A673 (cell line): ENCODE data around the gene NFS1. TPM values are rescaled to one million over a fixed set of nuclear protein-coding genes. Genes with fewer than 3 reads are reported as not detected.
A peak's percentile ranks its signal among the peaks of the same experiment; 100 is the strongest.

Experiments used
- BruUV-seq: library from RNA; stranded (reverse); fragments of 400-500 nt; replicated peaks from 2 replicates; lab custom pipeline; 2021; lab: Mats Ljungman, UMichigan
- CTCF ChIA-PET: fragments of 300-600 bp; sonication (Branson Sonifier 250); formaldehyde crosslinking; loops from one replicate; lab custom pipeline; 2022; ENCODE audit warnings: antibody characterized with exemption; lab: Charles Lee
- POLR2A ChIA-PET: fragments of 300-600 bp; sonication (Branson Sonifier 250); formaldehyde crosslinking; loops from one replicate; lab custom pipeline; 2022; ENCODE audit warnings: antibody characterized with exemption; ENCODE audit not compliant: low non-redundant PET; lab: Charles Lee
- DNase-seq: peaks from one replicate; pipeline ENCODE4 v3.0.0-alpha.2; 2015; ENCODE audit warnings: low spot score
- H3K27ac ChIP-seq: fragments of 200-600 bp; sonication (generic); 2 replicates; pipeline ENCODE4 v1.5.1; 2016; ENCODE audit warnings: mixed run types, low read depth, mild to moderate bottlenecking, mixed read lengths, antibody characterized with exemption, low read length; ENCODE audit not compliant: poor library complexity, severe bottlenecking
- H3K27me3 ChIP-seq: fragments of 200-600 bp; sonication (generic); replicated peaks from 2 replicates; pipeline ENCODE4 v1.6.1; 2017; ENCODE audit warnings: mixed run types, low read depth, mild to moderate bottlenecking, mixed read lengths, antibody characterized with exemption, low read length; ENCODE audit not compliant: insufficient read depth, poor library complexity
- H3K36me3 ChIP-seq: fragments of 200-600 bp; sonication (generic); 2 replicates; pipeline ENCODE4 v1.6.1; 2016; ENCODE audit warnings: mixed run types, mild to moderate bottlenecking, mixed read lengths, antibody characterized with exemption, low read length; ENCODE audit not compliant: insufficient read depth, poor library complexity, severe bottlenecking
- H3K4me1 ChIP-seq: fragments of 200-600 bp; sonication (generic); 2 replicates; pipeline ENCODE4 v1.6.1; 2017; ENCODE audit warnings: mixed run types, mild to moderate bottlenecking, mixed read lengths, antibody characterized with exemption, low read length; ENCODE audit not compliant: insufficient read depth, poor library complexity, severe bottlenecking
- H3K4me3 ChIP-seq: fragments of 200-600 bp; sonication (generic); 2 replicates; pipeline ENCODE4 v1.5.1; 2016; ENCODE audit warnings: low read depth, mixed run types, mild to moderate bottlenecking, mixed read lengths, low read length; ENCODE audit not compliant: poor library complexity, severe bottlenecking
- H3K9me3 ChIP-seq: fragments of 200-600 bp; sonication (generic); 2 replicates; pipeline ENCODE4 v1.6.1; 2016; ENCODE audit warnings: mixed run types, low read depth, mild to moderate bottlenecking, mixed read lengths, antibody characterized with exemption, low read length; ENCODE audit not compliant: poor library complexity, severe bottlenecking
- EZH2 ChIP-seq: fragments of 200-600 bp; sonication (generic); IDR thresholded peaks from 2 replicates; pipeline ENCODE4 v1.6.1; 2017; ENCODE audit warnings: borderline replicate concordance, low read depth, mild to moderate bottlenecking, mixed read lengths, antibody characterized with exemption, low read length; ENCODE audit not compliant: poor library complexity, severe bottlenecking
- intact Hi-C: fragments of 100-400 bp; cut with micrococcal nuclease; formaldehyde crosslinking; loops from one replicate; pipeline ENCODE4 v1.10.0; 2022; ENCODE audit not compliant: unreplicated experiment
- total RNA-seq: library from RNA; stranded (reverse); gene quantifications from 2 replicates; pipeline ENCODE4 v1.2.3, GENCODE V29; 2021
- TF ChIP-seq, protein P1 (sequence below): fragments of 300-800, 200-600 bp; sonication (generic); conservative IDR thresholded peaks from 2 replicates; pipeline ENCODE4 v1.5.1; 2017; ENCODE audit warnings: low read depth, mild to moderate bottlenecking, antibody characterized with exemption, low read length, moderate library complexity, mixed read lengths

The NFS1 gene
- total RNA-seq, 1 experiment from 2014 or later: 22.2 TPM

DNA sequence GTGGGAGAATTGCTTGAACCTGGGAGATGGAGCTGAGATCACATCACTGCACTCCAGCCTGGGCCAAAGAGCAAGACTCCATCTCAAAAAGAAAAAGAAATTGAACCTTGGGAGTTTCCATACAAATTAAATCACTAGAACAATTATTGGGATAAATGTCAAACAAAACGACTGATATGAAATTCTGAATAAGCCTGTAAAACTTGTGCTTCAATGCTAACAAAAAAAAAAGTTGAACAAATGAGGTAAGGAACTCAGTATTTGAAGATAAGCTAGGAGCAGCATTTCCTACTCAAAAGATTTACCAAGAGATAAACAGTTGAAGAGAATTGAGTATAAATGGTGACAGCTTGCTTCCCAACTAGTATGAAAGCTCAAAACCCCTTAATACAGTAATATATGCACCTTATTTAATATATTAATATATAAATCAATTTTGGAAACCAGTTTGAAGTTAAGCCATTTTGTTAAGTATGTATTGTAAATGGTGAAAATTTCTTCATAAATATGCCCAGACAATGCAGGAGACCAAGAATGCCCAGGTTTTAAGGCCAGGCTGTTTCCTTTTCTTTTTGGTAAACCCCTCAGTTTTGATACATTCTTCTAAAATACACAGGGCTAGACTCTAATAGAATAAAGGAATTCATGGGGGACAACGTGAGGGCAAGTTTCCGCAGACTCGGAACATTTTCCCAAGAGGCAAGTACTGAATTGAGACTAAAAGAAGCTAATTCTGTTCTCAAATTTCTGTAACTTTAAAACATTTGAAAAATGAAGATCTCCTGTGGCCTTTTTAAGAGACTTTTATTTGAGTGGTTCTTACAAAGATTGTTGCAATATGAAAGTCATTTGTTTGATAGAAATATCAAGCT lies 3.9 kb upstream of the NFS1 start:
- peak overlapping the region; percentile 57 for H3K27ac ChIP-seq
- no TSS peak for BruUV-seq
- POLR2A ChIA-PET: no interaction called here
- H3K4me3 ChIP-seq: no peak overlapping the region
- no peaks in the 10 kb centered on the region for H3K27me3 ChIP-seq
- intact Hi-C loops: loop anchor here (5.0 kb wide), 1 partner anchor 34 kb away; no protein-coding TSS in a partner anchor
- peaks cover 26% of the 10 kb centered on the region for H3K4me1 ChIP-seq
- CTCF ChIA-PET: no interaction called here
- H3K9me3 ChIP-seq: no peaks in the 10 kb centered on the region
- DNase-seq: no peak
- peaks cover 71% of the 10 kb centered on the region for H3K36me3 ChIP-seq
- TF ChIP-seq, protein P1, sequence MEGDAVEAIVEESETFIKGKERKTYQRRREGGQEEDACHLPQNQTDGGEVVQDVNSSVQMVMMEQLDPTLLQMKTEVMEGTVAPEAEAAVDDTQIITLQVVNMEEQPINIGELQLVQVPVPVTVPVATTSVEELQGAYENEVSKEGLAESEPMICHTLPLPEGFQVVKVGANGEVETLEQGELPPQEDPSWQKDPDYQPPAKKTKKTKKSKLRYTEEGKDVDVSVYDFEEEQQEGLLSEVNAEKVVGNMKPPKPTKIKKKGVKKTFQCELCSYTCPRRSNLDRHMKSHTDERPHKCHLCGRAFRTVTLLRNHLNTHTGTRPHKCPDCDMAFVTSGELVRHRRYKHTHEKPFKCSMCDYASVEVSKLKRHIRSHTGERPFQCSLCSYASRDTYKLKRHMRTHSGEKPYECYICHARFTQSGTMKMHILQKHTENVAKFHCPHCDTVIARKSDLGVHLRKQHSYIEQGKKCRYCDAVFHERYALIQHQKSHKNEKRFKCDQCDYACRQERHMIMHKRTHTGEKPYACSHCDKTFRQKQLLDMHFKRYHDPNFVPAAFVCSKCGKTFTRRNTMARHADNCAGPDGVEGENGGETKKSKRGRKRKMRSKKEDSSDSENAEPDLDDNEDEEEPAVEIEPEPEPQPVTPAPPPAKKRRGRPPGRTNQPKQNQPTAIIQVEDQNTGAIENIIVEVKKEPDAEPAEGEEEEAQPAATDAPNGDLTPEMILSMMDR: no peak
- no peak for TF ChIP-seq EZH2

DNA sequence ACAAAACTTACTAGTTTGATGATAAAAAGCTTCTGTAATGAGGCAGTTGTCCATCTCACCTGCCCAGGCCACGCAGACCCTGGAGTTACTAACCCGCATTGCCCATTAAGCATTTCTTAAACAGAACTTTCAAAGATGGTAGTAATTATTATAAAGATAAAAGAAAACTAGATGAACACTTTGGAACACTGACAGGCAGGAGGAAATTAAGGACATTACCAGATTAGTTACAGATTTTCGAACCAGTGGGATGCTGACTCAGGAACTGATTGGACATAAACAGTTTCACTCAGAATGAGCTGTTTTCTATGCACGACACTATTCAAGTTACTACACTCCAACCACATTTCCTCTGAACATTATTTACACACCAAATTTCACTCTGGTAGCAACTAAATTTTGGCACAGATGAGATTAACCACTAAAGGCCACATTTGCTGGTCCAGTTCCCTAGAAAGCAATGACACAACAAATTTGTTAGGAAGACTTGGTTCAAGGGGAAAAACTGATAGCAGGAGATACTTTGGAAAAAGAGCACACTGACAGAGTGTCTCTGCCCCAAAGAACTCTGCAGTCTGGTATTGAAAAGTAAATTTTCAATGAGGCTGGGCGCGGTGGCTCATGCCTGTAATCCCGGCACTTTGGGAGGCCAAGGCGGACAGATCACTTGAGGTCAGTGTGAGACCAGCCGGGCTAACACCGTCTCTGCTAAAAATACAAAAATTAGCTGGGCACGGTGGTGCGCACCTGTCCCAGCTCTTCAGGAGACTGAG lies 3.1 kb upstream of the NFS1 start:
- H3K36me3 ChIP-seq: peaks cover 62% of the 10 kb centered on the region
- CTCF ChIA-PET: no interaction called here

DNA sequence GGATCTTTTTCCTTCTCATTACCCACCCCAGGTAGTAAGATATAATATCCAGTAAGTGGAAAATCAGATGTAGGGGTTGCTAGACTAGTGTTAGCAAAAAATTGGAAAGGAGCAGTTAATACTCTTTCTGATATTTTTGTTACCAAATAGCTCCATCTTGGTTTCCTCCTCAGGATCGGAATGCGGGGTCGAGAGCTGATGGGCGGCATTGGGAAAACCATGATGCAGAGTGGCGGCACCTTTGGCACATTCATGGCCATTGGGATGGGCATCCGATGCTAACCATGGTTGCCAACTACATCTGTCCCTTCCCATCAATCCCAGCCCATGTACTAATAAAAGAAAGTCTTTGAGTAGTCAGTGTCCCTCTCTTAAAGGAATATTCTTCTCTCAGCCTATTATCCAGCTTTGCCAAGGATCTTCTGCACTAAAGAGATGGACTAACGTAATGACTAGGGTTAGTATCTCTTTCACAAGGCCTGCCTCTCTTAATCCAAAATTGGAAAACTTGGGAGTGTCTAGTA lies 1.5 kb upstream of the NFS1 start:
- intact Hi-C loops: loop anchor here (5.0 kb wide), 1 partner anchor 37 kb away; no protein-coding TSS in a partner anchor
- no TSS peak for BruUV-seq
- POLR2A ChIA-PET: interaction anchor here (0.7 kb wide), 1 partner anchor 39 kb away, joined by 3 read pairs; no protein-coding TSS in a partner anchor
- Histone ChIP-seq H3K27me3 (no peaks in the 10 kb centered on the region), H3K36me3 (peaks cover 47% of the 10 kb centered on the region), H3K27ac (no peak overlapping the region), H3K4me3 (peak overlapping the region; percentile 87), H3K4me1 (peaks cover 28% of the 10 kb centered on the region), H3K9me3 (no peaks in the 10 kb centered on the region)
- TF ChIP-seq EZH2: no peak
- TF ChIP-seq, protein P1: no peak
- DNase-seq: no peak
- CTCF ChIA-PET: no interaction called here

More for the DNA sequence above, 3.1 kb upstream of the NFS1 start:
- Histone ChIP-seq H3K27me3 (no peaks in the 10 kb centered on the region), H3K4me1 (peaks cover 28% of the 10 kb centered on the region), H3K4me3 (no peak overlapping the region), H3K9me3 (no peaks in the 10 kb centered on the region), H3K27ac (peak overlapping the region; percentile 57)
- peak; percentile 27 for DNase-seq
- TF ChIP-seq EZH2: no peak
- intact Hi-C loops: loop anchor here (5.0 kb wide), 1 partner anchor 35 kb away; no protein-coding TSS in a partner anchor
- POLR2A ChIA-PET: no interaction called here
- no TSS peak for BruUV-seq
